HG03469 (cell line): ENCODE measurements around the gene HNF1A.
"Not testable (repeated sequence)": the region's sequence is repeated elsewhere in the genome, so short reads cannot be mapped to it uniquely, and the experiment has no call there.

Source experiments
- ATAC-seq: cut with Tn5 transposase; IDR thresholded peaks from one replicate; pipeline ENCODE4 v1.9.1; 2021; ENCODE audit warnings: mild to moderate bottlenecking, moderate library complexity, moderate number of reproducible peaks; ENCODE audit not compliant: unreplicated experiment

The HNF1A gene, protein sequence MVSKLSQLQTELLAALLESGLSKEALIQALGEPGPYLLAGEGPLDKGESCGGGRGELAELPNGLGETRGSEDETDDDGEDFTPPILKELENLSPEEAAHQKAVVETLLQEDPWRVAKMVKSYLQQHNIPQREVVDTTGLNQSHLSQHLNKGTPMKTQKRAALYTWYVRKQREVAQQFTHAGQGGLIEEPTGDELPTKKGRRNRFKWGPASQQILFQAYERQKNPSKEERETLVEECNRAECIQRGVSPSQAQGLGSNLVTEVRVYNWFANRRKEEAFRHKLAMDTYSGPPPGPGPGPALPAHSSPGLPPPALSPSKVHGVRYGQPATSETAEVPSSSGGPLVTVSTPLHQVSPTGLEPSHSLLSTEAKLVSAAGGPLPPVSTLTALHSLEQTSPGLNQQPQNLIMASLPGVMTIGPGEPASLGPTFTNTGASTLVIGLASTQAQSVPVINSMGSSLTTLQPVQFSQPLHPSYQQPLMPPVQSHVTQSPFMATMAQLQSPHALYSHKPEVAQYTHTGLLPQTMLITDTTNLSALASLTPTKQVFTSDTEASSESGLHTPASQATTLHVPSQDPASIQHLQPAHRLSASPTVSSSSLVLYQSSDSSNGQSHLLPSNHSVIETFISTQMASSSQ

DNA sequence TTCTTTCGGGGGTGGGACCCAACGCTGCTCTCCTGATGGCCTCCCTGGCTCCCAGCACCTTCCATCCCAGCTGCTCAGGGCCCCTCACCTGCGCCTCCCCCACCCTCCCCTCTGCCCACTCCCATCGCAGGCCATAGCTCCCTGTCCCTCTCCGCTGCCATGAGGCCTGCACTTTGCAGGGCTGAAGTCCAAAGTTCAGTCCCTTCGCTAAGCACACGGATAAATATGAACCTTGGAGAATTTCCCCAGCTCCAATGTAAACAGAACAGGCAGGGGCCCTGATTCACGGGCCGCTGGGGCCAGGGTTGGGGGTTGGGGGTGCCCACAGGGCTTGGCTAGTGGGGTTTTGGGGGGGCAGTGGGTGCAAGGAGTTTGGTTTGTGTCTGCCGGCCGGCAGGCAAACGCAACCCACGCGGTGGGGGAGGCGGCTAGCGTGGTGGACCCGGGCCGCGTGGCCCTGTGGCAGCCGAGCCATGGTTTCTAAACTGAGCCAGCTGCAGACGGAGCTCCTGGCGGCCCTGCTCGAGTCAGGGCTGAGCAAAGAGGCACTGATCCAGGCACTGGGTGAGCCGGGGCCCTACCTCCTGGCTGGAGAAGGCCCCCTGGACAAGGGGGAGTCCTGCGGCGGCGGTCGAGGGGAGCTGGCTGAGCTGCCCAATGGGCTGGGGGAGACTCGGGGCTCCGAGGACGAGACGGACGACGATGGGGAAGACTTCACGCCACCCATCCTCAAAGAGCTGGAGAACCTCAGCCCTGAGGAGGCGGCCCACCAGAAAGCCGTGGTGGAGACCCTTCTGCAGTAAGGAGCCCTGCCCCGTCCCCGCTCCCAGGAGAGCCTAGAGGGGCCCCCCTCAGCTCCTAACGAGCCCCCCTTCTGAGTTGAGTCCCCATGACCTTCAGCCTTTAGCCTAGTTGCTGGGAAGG, at the start of gene HNF1A:
Gene HNF1A (plus strand): TSS at position 248 of the 924 bp plus-strand sequence. CDS start 226 bp downstream, at position 474.
- no peak for ATAC-seq

DNA sequence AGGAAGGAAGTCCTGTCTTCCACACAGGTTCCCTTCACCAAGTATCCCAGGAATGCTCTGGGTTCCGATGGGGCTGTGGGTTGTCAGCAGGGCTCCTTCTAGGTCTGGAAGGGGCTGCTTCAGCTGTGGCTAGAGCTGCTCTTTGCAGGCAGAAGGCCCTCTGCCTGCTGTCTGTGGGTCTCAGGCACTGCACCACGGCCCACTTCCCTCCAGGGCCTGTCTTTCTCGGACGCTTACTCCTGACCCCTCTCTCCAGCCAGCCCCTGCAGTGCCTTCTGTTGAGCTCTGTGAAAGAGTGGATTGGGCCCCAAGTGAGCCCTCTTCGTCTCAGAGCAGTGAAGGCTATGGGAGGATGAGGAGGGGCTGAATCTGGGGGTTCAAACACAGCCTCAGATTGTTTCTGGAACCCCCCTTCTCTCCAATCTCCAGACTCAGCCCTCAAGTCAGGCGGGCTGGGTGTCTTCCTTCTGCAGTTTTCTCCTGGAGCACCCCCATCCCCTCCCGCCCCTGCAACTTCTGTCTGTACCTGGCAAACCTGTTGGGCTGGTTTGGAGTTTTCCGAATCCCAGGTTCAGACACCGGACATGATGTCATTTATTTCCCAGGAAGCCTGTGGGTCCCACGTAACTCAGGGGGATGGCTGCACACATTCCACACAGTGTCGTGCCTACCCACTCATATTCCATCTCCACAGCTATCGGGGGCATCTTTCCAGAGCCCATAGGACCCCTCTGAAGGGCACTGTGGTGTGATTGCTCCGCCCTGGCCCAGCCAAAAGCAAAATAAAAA, 49.3 kb upstream of the HNF1A start:
- ATAC-seq, result no peak

DNA sequence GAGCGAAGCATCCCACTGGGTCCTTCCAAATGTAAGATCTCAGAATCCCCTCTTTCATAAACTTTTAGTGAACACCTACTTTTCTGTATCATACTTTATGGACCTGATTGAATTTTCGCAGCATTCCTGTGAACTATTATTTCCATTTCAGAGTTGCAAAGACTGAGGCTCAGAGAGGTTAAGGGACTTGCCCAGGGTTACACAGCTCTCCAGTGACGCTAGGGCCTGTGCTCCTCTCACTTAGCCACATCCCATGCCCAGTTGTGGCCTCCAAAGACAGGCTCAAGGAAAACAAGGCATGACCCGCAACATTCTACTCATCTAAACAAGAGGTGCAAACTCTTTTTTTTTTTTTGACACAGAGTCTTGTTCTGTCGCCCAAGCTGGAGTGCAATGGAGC, 48.3 kb upstream of the HNF1A start:
- no peak for ATAC-seq

- no peak for ATAC-seq
Observed at GRCh38 chr12:120932058-120932457, 46.3 kb upstream of the HNF1A start.

DNA sequence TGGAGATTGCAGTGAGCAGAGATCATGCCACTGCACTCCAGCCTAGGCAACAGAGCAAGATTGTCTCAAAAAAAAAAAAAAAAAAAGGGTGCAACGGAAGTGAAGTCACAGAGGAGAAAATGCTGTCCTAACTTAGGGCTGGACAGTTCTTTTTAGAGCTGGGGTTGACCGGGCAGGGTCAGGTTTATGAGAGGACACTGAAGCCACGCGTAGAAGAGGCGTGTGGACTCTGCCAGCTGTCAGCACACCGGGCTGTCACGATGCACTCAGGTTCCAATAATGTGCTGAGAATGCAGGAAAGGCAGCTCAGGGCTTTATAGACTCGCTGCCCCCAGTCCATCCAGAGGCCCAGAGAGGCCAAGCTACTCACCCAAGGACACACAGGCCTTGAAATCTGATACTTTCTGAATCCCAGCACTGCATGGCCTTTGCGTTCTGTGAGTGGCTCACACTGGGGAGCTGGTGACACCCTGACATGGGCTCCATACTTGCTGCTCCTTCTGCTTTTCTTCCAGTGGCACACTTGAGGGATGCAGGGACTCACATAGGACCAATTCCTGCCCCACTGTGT, 45.3 kb upstream of the HNF1A start:
- no peak for ATAC-seq

DNA sequence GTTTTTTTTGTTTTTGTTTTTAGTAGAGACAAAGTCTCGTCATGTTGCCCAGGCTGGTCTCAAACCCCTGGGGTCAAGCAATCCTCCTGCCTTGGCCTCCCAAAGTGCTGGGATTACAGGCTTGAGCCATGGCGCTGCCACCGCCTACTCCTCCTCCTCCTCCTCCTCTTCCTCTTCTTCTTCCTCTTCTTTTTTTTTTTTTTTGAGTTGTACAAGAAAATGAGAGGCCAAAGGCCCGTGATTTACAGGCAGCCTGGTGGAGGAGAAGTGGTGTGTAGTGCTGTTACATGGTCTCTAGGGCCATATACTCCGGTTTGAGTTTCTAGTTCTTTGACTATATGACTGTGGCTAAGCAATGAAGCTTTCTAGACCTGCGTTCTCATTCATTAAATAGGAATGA, 44.6 kb upstream of the HNF1A start:
- no peak for ATAC-seq

- ATAC-seq, result no peak
Observed at GRCh38 chr12:120936197-120936596, 42.1 kb upstream of the HNF1A start.

DNA sequence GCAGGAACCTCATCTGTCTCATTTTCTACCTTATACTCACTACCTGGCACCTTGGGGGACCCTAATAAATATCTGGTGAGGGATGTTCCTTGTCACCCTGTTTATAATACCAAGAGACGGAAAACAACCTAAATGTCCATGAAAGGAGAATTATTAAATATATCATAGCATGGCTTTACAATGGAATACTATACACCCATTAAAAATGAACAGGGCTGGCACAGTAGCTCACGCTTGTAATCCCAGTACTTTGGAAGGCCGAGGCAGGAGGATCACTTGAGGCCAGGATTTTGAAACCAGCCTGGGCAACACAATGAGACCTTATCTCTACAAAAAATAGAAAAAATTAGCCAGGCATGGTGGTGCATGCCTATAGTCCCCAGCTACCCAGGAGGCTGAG, 39.8 kb upstream of the HNF1A start:
- no peak for ATAC-seq

DNA sequence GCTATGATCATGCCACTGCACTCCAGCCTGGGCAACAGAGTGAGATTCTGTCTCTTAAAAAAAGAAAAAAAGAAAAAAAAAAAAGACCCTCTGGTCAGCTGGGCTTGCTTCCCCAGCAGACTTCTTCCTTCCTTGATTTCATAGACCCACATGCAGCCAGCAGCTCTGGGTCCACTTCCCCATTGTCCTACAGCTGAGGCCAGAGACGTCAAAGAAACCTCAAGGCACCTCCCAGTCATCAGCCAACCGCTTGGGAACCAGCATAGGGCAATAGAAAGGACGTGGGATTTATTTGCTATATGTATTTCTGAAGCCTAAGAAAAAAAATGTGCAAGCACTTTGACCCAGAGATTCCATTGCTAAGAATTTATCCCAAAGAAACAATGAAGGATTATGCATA, 38.8 kb upstream of the HNF1A start:
- no peak for ATAC-seq

DNA sequence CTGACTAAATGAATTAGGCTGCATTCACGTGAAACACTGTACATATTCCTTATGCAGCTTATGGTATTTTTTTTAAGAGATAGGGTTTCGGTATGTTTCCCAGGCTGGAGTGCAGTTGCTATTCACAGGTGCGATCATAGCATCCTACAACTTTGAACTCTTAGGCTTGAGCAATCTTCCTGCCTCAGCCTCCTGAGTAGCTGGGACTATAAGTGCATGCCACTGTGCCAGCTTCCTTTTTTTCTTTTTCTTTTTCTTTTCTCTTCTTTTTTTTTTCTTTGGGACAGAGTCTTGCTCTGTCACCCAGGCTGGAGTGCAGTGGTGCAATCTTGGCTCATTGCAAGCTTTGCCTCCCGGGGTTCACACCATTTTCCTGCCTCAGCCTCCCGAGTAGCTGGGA, 38.3 kb upstream of the HNF1A start:
- no peak for ATAC-seq

DNA sequence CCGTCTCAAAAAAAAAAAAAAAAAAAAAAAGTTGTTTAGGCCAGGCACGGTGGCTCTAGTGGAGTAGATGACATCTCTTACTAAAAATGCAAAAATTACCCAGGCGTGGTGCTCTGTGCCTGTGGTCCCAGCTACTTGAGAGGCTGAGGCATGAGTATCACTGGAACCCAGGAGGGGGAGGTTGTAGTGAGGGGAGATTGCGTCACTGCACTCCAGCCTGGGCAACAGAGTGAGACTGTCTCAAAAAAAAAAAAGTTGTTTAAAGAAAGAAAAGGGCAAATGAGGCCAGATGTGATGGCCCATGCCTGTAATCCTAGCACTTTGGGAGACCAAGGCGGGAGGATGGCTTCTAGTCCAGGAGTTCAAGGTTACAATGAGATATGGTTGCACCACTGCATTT, 37.5 kb upstream of the HNF1A start:
- no peak for ATAC-seq

DNA sequence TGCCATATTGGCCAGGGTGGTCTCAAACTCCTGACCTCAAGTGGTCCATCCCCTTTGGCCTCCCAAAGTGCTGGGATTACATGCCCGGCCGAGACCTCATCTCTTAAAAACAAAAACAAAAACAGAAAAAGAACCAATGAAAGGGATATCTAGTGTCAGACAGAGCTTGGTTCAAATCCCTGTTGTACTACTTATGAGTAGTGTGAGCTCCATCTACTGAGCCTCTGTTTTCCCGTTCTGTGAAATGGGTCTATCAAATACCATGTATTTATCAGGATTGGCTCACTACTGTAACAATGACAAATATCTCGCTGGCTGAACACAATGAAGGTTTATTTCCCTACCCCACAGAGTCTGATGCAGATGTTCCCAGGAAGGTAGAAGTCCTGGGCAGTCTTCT, 36.9 kb upstream of the HNF1A start:
- no peak for ATAC-seq

- no peak for ATAC-seq
Observed at GRCh38 chr12:120941846-120942405, 36.4 kb upstream of the HNF1A start.

GRCh38 chr12:120943482-120943881, 34.9 kb upstream of the HNF1A start:
- no peak for ATAC-seq

DNA sequence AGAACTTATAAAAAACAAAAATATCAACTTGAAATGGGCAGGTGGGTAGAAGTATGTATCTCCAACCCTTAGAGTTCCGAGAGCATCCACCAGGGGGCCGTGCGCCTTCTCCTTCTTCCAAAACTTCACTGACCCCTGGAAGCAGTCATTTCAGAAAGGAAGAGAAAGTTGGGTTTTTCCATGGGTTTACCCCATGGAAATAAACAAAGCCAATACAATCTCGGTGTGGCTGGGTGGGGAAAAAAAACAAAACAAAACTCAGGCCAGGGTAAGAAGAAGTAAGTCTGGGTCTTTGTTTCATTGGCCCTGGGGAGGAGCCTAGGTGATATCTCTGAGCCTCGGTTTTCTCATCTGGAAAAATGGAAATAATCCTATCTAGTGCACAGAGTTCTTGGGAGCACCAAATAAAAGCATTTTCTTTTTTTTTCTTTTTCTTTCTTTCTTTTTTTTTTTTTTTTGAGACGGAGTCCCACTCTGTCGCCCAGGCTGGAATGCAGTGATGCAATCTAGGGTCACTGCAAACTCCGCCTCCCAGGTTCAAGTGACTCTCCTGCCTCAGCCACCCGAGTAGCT, 33.6 kb upstream of the HNF1A start:
- no peak for ATAC-seq

DNA sequence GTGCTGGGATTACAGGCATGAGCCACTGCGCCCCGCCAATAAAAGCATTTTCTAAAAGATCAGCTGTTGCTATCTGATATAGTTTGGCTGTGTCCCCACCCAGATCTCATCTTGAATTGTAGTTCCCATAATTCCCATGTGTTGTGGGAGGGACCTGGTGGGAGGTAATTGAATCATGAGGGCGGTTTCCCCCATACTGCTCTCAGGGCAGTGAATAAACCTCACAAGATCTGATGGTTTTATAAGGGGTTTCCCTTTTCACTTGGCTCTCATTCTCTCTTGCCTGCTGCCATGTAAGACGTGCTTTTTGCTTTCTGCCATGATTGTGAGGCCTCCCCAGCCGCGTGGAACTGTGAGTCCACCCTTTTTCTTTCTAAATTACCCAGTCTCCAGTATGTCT, 32.8 kb upstream of the HNF1A start:
- not testable (repeated sequence) for ATAC-seq

GRCh38 chr12:120950260-120950799, 28.0 kb upstream of the HNF1A start:
- ATAC-seq, result not testable (repeated sequence)

GRCh38 chr12:120950807-120951206, 27.5 kb upstream of the HNF1A start:
- ATAC-seq, result no peak

GRCh38 chr12:120955232-120955631, 23.1 kb upstream of the HNF1A start:
- ATAC-seq, result no peak
